Osteoblast (primary cell): ENCODE measurements around the gene SIPA1L3. TPM values are rescaled to one million over a fixed set of nuclear protein-coding genes. Genes with fewer than 3 reads are reported as not detected.
A peak's percentile ranks its signal among the peaks of the same experiment; 100 is the strongest.

Experiments used
- DNase-seq: peaks from one replicate; pipeline ENCODE4 v3.0.0; 2011; ENCODE audit warnings: low spot score, mixed read lengths; ENCODE audit not compliant: insufficient read length; ENCODE audit errors: missing footprints
- H2AFZ ChIP-seq: 2 replicates; pipeline ENCODE4 v1.6.0; 2011; ENCODE audit warnings: mild to moderate bottlenecking, low read length
- H3K27ac ChIP-seq: 2 replicates; pipeline ENCODE4 v1.5.1; 2011; ENCODE audit warnings: mild to moderate bottlenecking, low read depth, low read length, moderate library complexity
- H3K27me3 ChIP-seq: 2 replicates; pipeline ENCODE4 v1.6.0; 2012; ENCODE audit warnings: mild to moderate bottlenecking, control low read depth, inconsistent platforms, low read length, moderate library complexity; ENCODE audit not compliant: insufficient read depth
- H3K36me3 ChIP-seq: 2 replicates; pipeline ENCODE4 v1.5.1; 2011; ENCODE audit warnings: mild to moderate bottlenecking, low read length, control low read depth, moderate library complexity; ENCODE audit not compliant: insufficient read depth
- H3K4me1 ChIP-seq: 2 replicates; pipeline ENCODE4 v1.5.1; 2011; ENCODE audit warnings: mild to moderate bottlenecking, low read length, control low read depth, moderate library complexity; ENCODE audit not compliant: insufficient read depth
- H3K4me2 ChIP-seq: 2 replicates; pipeline ENCODE4 v1.6.0; 2011; ENCODE audit warnings: mild to moderate bottlenecking, low read length; ENCODE audit not compliant: insufficient read depth
- H3K4me3 ChIP-seq: fragments of 200-600 bp; sonication (generic); 3 replicates; pipeline ENCODE4 v1.5.1; 2012; ENCODE audit warnings: mild to moderate bottlenecking, low read length, inconsistent platforms; ENCODE audit not compliant: insufficient read depth
- H3K79me2 ChIP-seq: 2 replicates; pipeline ENCODE4 v1.6.0; 2012; ENCODE audit warnings: mild to moderate bottlenecking, low read length, control low read depth, inconsistent platforms; ENCODE audit not compliant: insufficient read depth
- H3K9me3 ChIP-seq: 2 replicates; pipeline ENCODE4 v1.5.1; 2011; ENCODE audit warnings: low read depth, low read length, control low read depth
- H4K20me1 ChIP-seq: 2 replicates; pipeline ENCODE4 v1.6.0; 2012; ENCODE audit warnings: mild to moderate bottlenecking, low read length, control low read depth; ENCODE audit not compliant: insufficient read depth
- total RNA-seq: library from RNA; depleted of rRNA; stranded (reverse); fragments of >200 nt; gene quantifications from 2 replicates; pipeline ENCODE4 v1.2.3, GENCODE V29; 2012
- TF ChIP-seq, protein P1 (sequence below): IDR thresholded peaks from 2 replicates; pipeline ENCODE4 v1.5.1; 2011; ENCODE audit warnings: mild to moderate bottlenecking, low read depth, low read length, moderate library complexity; ENCODE audit errors: extremely low read depth

SIPA1L3 gene
- total RNA-seq, 1 donor, result 17.4 TPM

DNA sequence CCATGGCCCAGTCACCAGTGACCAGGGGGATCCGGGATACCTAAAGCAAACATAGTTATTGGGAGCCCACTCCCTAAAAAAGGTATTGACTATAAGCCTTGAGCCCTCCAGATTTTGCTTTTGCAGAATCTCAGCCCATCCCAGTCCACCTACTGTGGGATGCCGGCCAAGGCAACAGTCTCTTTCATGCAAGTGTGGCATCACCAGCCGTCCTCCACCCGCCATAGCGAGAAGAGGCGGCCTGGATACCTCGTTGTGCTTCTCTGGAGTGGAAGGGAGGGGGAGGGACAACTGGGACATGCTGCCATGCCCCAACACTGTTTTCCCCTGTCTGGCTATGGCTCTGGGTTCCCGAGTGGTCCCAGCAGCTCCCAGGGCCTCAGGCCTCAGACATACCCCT lies 193.6 kb downstream of the SIPA1L3 start:
- Histone ChIP-seq H3K36me3 (peaks cover 38% of the 10 kb centered on the region), H3K9me3 (no peaks in the 10 kb centered on the region), H3K27ac (no peak overlapping the region), H3K4me2 (no peak overlapping the region), H3K79me2 (peaks cover 21% of the 10 kb centered on the region), H2AFZ (no peak overlapping the region), H3K4me1 (no peaks in the 10 kb centered on the region), H3K27me3 (no peaks in the 10 kb centered on the region), H4K20me1 (peaks cover 9% of the 10 kb centered on the region), H3K4me3 (no peak overlapping the region)
- TF ChIP-seq, protein P1, sequence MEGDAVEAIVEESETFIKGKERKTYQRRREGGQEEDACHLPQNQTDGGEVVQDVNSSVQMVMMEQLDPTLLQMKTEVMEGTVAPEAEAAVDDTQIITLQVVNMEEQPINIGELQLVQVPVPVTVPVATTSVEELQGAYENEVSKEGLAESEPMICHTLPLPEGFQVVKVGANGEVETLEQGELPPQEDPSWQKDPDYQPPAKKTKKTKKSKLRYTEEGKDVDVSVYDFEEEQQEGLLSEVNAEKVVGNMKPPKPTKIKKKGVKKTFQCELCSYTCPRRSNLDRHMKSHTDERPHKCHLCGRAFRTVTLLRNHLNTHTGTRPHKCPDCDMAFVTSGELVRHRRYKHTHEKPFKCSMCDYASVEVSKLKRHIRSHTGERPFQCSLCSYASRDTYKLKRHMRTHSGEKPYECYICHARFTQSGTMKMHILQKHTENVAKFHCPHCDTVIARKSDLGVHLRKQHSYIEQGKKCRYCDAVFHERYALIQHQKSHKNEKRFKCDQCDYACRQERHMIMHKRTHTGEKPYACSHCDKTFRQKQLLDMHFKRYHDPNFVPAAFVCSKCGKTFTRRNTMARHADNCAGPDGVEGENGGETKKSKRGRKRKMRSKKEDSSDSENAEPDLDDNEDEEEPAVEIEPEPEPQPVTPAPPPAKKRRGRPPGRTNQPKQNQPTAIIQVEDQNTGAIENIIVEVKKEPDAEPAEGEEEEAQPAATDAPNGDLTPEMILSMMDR, result no peak
- no peak for DNase-seq

GRCh38 chr19:38101723-38102122 lies 194.7 kb downstream of the SIPA1L3 start:
- TF ChIP-seq, protein P1, result no peak
- H3K36me3 ChIP-seq, result peaks cover 45% of the 10 kb centered on the region
- peaks cover 10% of the 10 kb centered on the region for H3K79me2 ChIP-seq
- peaks cover 2% of the 10 kb centered on the region for H4K20me1 ChIP-seq
- no peak overlapping the region for H3K27ac ChIP-seq
- peaks cover 2% of the 10 kb centered on the region for H3K4me1 ChIP-seq
- no peak for DNase-seq
- H3K27me3 ChIP-seq, result no peaks in the 10 kb centered on the region
- no peak overlapping the region for H2AFZ ChIP-seq
- no peak overlapping the region for H3K4me3 ChIP-seq
- no peak overlapping the region for H3K4me2 ChIP-seq
- H3K9me3 ChIP-seq, result no peaks in the 10 kb centered on the region

DNA sequence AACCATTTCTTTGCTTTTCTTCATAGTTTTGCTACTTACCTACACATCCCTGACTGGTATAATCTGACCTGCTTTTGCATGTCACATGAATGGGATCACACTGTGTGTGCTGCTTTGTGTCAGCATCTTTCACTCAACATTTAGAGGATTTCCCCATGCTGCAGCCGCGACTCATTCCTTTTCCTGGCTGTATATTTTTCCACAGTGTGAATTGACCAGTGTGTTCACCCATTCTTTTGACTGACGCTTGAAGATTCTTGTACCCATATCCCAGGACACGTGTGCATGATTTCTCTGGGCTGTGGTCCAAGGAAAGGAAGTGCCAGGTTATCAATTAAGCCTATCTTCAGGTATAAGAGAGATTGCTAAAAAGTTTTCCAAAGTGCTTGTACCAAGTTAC lies 198.6 kb downstream of the SIPA1L3 start:
- H3K9me3 ChIP-seq, result no peaks in the 10 kb centered on the region
- H3K4me2 ChIP-seq, result no peak overlapping the region
- H3K27ac ChIP-seq, result no peak overlapping the region
- H3K27me3 ChIP-seq, result no peaks in the 10 kb centered on the region
- peaks cover 5% of the 10 kb centered on the region for H3K4me1 ChIP-seq
- H3K4me3 ChIP-seq, result no peak overlapping the region
- DNase-seq, result no peak
- peaks cover 63% of the 10 kb centered on the region for H3K36me3 ChIP-seq
- no peak overlapping the region for H2AFZ ChIP-seq
- no peaks in the 10 kb centered on the region for H4K20me1 ChIP-seq
- TF ChIP-seq, protein P1, result no peak
- no peaks in the 10 kb centered on the region for H3K79me2 ChIP-seq

DNA sequence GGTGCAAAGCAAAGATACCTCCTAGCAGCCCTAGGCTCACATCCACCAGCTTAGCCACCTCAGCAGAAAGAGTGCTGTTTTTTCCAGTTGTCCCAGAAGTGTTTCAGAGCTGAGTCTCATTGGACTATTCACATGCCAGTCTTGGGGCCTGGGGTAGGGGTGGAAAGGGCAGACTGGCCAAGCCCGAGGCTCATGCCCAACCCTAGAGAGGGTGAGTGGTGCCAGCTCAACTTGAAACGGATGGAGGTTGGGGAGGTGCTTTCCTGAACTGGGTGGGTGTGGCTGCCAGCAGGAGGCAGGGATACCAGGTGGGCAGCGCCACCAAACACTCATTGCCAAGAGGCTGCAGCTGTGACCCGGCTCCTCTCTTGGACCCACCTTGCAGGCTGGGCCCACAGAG lies 200.1 kb downstream of the SIPA1L3 start:
- Histone ChIP-seq H4K20me1 (peaks cover 6% of the 10 kb centered on the region), H3K27ac (peak overlapping the region; percentile 7), H3K4me1 (peaks cover 5% of the 10 kb centered on the region), H3K9me3 (no peaks in the 10 kb centered on the region), H3K4me2 (no peak overlapping the region), H3K27me3 (no peaks in the 10 kb centered on the region), H2AFZ (no peak overlapping the region), H3K4me3 (no peak overlapping the region), H3K79me2 (no peaks in the 10 kb centered on the region), H3K36me3 (peaks cover 65% of the 10 kb centered on the region)
- no peak for DNase-seq
- TF ChIP-seq, protein P1, result no peak
